GM18873 (cell line): Measurements from ENCODE around the gene EVC2.

ENCODE experiments used
- ATAC-seq: cut with Tn5 transposase; IDR thresholded peaks from one replicate; pipeline ENCODE4 v1.9.1; 2021; ENCODE audit warnings: mild to moderate bottlenecking, moderate library complexity, moderate number of reproducible peaks; ENCODE audit not compliant: unreplicated experiment, low FRiP score

Gene EVC2

DNA sequence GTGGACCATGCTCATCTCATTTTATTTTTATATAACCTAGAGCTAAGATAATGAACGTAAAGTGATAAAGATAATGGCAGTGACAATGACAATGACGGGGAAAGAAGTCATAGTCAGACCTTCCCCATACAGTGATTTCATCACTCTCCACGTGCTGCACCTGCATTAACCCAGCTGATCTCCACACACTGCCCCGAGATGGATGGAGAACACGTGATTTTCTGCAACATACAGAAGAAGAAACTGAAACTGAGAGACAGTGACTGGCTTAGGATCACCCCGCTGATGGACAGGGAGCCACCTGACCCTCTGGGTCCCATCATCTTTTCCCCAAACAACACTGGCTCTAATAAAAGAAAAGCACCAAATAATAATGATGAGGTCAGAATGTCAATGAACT is 22.0 kb downstream of the EVC2 start:
- no peak for ATAC-seq

DNA sequence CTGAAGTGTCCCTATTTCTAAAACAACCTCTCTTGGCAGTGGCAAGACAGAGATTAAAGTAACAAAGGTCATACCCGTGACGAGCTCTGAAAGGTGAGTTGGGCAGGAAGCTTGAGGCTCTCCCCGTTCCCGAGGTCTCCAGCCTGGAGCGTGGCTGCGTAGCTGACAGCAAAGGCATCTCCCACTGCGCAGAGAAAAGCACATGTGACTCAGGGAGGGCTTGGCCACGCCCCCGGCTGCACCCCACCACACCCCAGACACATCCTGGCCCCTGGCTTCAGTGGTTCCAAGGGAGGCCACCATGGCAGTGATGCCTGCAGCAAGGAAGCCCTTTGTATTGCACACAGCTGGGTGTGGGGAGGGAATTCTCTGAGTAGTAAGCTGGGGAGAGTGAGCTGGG is 23.1 kb downstream of the EVC2 start:
- no peak for ATAC-seq

DNA sequence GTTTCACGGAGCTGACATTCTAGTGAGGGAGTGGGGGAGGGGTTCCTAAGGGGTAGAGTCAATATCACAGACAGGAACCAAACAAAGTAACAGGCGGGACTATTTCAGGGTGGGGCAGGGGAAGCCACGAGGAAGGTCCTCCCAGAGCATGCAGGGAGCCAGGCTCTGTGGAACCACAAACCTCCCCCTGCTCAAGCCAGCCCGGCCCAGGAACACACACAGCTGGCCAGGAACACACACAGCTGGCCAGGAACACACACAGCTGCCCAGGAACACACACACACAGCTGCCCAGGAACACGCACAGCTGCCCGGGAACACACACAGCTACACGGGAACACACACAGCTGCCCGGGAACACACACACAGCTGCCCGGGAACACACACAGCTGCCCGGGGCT is 24.8 kb downstream of the EVC2 start:
- no peak for ATAC-seq

DNA sequence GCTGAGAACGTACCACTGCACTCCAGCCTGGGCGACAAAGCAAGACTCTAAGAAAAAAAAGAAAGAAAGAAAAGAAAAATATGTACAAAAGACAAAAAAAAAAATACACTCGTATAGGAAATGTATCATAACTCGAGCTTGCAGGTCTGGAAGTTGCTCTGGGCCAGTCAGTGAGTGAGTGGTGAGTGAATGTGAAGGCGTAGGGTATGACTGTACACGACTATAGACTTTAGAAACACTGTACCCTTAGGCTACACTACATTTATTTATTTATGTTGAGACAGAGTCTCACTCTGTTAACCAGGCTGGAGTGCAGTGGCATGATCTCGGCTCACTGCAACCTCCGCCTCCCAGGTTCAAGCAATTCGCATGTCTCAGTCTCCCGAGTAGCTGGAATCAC is 29.4 kb downstream of the EVC2 start:
- no peak for ATAC-seq

DNA sequence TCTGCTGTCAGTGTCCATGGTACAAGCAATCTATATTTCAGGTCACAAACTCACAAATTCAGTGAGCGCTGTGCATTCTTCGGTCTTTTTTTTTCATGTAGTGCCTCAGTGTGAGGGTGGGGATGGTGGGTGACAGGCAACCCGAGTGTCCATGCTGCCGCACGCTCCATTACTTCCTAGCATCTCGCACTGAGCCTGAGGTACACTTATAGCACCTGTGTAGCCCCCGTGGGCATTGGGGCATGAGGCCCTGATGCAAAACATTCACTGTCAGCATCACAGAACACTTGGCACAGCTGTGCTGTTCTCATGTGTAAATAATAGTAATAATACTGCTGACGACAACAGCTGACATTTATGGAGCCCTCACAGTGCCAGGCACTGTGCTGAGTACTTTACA is 31.6 kb downstream of the EVC2 start:
- no peak for ATAC-seq

DNA sequence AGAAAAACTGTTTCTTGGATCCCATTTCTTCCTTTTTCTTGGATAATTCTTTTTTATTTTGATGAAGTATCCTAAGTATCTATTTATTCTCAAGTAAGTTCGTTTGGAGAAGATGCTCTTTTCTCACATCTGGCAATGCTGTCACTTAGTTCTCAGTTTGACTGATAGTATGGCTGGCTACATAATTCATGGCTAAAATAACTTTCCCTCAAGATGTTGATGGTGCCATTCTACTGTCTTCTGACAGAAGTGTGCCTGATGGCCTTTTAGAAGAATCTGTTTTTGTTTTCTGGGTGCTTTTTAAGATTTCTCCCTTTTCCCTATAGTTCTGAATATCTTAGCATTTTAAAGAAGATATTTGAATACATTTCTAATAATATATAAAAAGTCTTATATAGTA is 41.6 kb downstream of the EVC2 start:
- ATAC-seq = no peak

DNA sequence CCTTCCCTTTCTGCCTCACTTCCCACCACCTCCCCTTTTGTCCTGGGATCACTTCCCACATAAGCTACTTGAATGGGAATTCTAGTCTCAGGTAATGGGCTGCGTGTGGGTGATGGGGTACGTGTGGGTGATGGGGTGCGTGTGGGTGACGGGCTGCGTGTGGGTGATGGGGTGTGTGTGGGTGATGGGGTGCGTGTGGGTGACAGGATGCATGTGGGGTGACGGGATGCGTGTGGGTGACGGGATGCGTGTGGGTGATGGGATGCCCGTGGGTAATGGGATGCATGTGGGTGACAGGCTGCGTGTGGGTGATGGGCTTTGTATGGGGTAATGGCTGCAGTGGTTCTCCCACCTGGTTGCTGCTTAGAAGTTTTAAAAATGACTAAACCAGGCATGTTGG is 43.6 kb downstream of the EVC2 start:
- no peak for ATAC-seq

DNA sequence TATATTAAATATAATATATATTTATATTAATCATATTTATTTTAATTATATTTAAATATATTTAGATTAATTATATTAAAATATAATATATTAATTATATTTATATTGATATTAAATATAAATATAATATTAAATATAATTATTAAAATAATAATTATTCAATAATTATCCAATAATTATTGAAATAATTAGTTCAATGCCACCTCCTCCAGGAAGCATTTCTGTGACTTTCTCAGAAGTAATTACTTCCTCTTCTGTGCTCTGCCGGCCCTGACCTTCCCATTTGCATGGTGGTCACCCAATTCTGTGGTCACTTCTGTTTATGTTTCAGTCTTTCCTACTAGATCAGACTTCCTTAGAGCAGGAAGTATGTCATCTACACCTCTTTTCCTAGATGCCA is 45.8 kb downstream of the EVC2 start:
- no peak for ATAC-seq

DNA sequence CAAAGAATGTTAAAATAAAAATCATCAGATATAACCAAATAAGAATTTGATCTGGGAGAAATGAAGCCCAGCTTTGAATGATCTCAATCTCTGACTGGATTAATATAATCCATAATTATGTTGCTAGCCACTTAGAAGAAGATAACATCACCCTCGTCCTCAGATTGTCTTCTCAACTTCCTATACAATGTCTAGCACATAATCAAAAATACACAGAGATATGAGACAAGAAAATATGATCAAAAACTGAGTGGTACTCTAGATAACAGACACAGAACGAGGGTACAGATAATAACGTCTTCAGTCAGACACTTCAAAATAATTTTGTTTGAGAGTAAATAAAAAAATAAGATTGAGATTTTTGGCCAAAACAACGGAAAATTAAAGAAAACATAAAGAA is 47.1 kb downstream of the EVC2 start:
- ATAC-seq = no peak

DNA sequence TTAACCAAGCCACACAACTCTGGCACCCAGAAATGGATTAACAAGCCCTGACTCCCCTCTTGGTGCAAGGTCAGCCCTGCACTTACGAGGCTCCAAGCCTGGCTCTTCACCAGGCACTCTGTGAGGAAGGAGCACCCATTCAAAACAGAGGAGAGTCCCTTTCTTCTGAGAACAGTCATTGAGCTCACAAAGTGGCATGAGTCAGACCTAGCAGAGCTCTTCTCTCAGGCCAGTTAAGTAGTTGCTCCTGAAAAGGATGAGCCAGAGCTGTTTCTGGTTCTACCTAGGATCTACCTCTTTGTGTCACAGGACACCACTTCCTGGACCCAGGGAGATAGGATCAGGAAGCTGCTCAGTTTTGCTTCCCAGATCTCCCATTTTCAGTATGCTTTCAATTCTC is 48.2 kb downstream of the EVC2 start:
- no peak for ATAC-seq

DNA sequence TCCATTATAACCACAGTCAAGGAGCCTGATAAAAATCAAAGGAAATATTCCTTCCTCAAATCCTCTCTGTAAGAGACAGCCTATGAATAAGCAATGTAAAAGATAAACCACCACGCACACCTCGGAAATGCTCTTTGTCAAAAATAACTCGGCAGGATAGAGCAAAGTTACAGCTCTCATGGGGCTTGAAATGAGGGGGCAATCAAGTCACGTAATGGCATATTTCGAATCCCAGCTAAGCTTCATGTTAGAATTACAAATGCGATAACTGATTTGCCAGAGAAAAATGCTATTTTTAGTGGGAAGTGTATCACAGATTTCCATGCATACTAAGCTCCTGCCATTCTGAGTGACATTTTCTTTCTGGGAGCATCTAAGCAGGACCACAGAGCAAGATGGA is 49.4 kb downstream of the EVC2 start:
- no peak for ATAC-seq

DNA sequence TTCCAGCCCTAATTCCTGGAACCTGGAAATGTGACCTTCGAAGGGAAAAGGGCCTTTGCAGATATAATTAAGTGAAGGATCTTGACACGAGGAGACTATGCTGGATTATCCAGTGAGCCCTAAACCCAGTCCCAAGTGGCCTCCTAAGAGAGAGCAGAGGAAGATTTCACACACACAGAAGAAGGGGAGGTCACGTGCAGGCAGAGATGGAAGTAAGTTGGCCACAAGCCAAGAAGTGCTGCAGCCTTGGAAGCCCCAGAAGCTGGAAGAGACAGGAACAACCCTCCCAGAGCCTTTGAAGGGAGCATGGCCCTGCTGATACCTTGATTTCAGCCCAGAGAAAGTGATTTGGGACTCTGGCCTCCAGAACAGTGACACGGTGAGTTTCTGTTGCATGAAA is 51.9 kb downstream of the EVC2 start:
- no peak for ATAC-seq

DNA sequence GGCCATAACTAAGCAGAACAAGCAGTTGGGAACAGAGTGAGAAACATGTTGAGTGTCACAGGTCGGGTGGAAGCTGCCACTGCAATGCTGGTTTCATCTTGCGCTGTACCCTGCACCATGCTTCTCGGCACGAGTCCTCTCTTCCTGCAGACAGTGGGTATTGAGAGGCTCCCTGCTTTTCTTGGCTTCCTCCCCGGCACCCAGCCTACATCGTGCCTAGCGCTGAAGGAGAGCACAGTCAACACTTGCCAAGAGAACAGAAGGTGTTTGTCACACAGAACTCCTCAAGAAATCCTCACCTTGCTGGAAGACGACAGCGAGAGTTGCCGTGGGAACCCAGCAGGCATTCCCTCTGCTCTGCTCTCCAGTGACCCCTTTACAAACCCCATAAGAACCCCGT is 53.6 kb downstream of the EVC2 start:
- no peak for ATAC-seq

DNA sequence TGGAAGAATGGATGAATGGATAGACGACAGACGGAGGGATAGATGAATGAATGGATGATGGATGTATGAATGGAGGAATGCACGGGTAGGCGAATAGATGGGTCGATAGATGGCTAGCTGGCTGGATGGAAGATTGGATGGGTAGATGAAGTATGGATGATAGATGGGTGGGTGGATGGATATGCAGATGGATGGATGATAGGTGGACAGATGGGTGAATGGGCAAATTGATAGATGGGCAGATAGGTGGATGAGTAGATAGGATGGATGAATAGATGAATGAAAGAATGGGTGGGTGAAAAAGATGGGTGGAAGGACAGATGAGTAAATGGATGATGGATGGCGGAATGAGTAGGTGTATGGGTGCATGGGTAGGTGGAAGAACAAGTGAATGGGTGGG is 57.3 kb downstream of the EVC2 start:
- no peak for ATAC-seq

DNA sequence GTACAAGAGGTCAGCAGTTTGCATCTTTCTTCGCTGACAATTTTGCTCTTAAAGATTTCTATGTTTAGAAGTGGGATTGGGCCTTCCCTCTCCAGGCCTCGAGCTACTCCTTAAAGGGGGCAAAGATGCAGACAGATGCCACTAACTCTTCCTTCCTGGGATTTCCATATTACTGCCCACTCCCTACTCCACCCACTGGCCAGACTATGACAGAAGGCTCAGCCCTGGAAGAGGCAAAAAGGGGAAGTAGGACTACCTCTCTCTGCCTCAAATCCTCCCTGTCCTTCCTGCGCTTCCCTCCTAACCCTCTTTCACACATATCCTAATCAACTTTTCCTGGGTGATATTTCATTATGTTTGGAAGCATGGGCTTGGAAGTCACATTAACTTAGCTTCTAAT is 58.3 kb downstream of the EVC2 start:
- ATAC-seq = no peak

DNA sequence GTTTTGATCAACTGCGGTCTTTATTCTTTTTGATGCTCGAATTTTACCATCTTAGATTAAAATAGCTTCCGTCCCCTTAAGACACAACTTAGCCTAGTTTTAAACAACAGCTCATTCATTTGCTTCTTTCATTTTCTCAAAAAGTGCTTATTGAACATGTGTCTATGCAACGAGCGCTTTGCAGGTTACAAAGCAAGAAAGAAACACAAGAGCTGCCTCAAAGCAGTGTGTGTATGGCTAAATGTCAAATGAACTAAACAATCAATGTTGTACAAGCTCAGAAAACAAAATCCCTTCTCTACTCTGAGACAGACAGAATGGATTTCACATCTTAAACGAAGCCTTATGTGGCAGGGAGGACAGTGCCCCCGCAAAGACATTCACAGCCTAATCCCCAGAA is 61.0 kb downstream of the EVC2 start:
- ATAC-seq = no peak

DNA sequence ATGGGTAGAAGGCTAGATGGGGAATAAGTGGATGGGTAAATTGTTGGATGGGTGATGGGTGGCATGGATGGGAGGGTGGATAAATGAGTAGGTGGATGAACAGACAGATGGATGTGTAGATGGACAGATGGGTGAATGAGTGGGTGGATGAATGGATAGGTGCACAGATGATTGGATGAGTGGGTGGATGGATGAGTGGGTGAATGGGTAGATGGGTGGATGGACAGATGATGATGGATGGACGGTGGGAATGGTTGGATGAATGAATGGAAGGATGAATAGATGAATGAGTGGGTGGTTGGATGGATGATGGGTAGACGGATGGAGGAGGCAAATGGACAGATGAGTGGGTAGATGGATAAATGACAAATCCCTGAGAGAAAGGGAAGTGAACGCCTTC is 68.3 kb downstream of the EVC2 start:
- no peak for ATAC-seq

DNA sequence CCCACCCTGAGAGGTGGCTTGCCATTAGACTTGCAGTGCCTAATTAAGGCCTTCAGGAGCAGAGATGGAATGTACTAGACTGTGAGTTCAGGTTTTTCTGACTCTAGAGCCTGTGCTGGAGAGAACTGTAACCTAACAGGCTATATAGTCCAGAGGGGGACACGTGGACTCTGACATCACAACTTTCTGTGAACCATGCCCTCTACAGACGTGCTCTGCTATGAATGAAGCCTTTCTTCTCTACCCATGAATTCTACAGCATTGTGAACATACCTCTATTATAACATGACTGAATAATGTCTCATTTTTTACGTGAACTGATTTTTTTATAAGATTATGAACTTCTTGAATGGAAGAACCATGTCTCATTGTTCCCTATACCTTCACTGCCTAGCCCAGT is 68.8 kb downstream of the EVC2 start:
- no peak for ATAC-seq

DNA sequence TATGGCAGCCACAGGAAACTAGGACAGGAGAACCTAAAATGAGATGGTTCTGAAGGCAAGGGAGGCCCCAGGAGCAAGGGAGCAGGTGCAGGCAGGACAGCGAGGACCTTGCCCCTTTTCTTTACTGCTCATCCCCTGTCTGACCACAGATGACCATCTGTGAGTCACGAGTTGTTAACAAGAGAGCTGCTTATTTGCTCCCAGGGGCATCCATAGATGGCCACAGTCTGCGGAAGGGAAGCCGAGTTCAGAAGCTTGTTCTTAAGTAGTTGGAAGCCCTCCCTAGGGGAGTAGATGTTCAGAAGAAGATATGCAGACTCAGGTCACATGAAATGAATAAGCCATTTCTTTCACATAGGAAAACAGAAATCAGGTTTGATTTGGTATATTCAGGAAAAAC is 69.4 kb downstream of the EVC2 start:
- no peak for ATAC-seq

DNA sequence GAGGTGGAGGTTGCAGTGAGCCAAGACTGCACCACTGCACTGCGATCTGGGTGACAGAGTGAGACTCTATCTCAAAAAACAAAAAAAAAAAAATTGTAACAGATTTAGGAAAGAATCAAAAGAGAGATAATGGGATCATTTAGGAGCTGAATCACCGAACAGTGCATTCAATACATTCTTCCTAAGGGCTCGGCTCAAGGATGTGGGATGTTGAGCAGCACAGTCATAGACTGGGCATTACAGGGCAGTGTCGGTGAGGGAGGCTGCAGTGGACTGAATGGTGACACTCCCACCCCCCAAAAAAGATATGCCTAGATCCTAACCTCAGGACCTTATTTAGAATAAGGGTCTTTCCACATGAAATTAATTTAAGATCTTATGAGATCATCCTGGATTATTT is 70.0 kb downstream of the EVC2 start:
- no peak for ATAC-seq

DNA sequence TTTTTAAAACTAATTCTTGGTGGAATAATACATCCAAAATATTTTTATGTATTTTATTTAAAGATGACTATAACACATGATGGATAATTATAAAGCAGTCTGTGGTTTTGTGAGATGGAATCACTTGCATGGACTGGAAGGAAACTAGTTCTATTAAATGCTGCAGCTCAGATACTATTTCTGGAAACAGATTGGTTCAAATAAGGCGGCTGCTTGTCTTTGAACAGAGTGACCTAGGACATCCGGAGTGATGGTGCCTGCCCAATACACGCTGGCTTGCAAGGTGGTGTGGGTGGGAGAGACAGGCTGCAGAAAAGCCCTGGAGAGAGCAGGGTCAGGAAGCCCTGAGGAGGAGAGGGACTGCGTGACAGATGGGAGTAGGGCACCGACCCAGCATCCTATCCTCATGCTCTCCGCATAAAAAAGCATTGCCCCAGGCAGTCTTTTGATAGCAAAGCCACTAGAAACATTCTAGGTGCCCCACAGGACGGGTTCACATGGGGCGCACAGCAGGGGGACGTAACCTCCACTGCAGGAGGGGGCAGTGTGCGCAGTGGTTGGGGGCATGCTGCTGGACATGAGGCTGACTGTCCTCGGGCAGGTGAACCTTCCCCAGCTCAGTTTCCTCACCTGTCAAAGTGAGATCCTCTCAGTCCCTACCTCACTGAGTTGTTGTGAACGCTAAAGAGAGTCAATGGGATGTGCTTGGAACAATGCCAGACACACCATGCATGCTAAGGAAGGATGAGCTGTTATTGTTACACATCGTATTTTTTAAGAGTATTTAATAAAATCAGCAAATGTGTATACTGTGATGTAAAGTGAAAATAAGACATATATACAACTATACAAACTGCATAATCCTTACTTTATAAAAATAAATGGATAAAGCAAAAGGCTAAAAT is 71.3 kb downstream of the EVC2 start:
- ATAC-seq = no peak

DNA sequence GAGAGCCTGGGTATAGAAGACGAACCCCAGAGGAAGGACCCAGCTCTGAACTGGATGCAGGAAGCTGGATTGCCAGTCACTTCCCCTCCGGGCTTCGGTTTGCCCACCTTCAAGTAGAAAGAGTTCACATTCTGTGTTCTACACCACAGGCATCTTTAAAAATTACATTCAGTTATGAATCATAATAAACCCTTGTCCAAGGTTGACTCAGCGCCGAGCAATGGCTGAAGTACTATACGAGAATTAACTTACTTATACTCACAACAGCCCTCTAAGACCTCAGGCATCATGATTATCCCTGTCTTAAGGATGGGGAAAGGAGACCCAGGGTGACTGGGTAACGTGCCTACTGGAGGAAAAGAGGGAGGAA is 72.5 kb downstream of the EVC2 start:
- ATAC-seq = no peak

DNA sequence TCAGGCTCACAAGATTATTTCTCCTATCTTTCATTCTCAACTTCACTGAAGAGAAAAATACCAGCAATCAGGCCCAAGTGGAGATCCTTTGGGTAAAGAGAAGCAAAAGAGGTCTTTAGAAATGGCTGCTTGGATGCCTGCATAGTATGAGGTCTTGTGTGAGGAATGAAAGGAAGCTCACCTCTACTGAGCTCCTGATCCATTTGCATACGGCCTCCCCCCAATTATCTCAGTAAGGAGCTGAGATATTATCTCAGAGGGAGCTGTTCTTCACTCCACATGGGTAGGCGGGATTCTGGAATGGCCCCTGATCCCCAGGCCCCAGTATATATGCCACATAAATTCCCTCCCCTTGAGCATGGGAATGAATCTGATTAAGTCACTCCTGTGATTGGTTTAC is 75.8 kb downstream of the EVC2 start:
- no peak for ATAC-seq
